ENCODE results near the gene GPR160. TPM values are rescaled to one million over a fixed set of nuclear protein-coding genes. Genes with fewer than 3 reads are reported as not detected.
A peak's percentile ranks its signal among the peaks of the same experiment; 100 is the strongest.

The GPR160 gene
- total and polyA plus RNA-seq, 2 of the 13 experiments (the other 11 are each of a cell fraction or from before 2014, with no cell fraction given) = 12.1 to 23.2 TPM

DNA sequence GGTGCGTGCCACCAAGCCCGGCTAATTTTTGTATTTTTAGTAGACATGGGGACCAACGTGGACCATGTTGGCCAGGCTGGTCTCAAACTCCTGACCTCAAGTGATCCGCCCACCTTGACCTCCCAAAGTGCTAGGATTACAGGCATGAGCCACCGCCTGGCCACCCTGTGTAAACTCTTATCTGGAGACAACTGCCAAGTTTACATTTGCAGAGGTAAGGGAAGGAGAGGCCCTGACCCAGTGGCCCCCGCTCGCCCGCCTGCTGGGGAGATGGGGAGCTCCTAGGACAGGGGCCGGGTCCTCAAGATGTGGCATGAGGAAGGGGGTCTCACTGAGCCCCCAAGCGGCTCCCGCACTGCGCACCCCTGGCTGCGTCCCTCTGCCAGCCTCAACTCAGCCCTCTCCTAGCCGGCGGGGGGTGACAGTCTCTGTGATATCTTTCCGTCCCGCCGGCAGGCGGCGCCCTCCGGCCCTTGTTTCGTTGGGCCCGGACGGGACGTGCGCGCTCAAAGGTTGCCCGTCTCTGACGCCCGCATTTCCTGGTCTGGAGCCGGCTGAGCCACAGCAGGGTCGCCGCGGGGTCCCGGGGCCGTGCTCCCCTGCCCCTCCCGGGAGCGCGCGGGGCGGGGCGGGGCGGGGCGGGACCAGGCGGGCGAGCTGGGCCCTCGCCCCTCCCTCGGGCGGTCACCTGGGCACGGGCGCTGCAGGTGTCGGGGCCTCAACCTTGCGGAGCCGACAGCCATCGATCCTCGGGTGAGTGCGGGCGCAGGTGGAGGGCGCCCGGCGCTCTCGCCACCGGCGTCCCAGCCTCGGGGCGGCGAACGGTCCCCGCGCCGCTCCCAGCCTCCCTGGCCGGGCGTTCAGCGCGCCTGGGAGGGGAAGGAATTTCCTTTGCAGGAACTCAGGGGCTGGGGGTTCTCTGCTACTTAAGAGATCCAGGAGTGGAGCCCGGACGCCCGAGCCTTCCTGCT is at the start of gene GPR160 (continued):
- TF ChIP-seq ZNF781 (CRISPR knock-in tag; IDR thresholded peaks at IDR 0.05; ENCODE audit: borderline replicate concordance, not compliant biosample characterization) = peak; percentile 25
- TF ChIP-seq REPIN1 (CRISPR knock-in tag; IDR thresholded peaks at IDR 0.05; ENCODE audit: borderline replicate concordance, low read depth) = peak; percentile 85
- TF ChIP-seq ZNF558 (CRISPR knock-in tag; IDR thresholded peaks at IDR 0.05; ENCODE audit: borderline replicate concordance) = peak; percentile 50; the same call in 1 of the 2 replicates
- no peak; the same call in 1 of the 2 replicates for TF ChIP-seq SALL2 (CRISPR knock-in tag; IDR thresholded peaks at IDR 0.05)
- TF ChIP-seq HOXA3 (CRISPR knock-in tag; IDR thresholded peaks at IDR 0.05) = peak; percentile 47; the same call in 1 of the 2 replicates
- TF ChIP-seq ZNF790 (CRISPR knock-in tag; IDR thresholded peaks at IDR 0.05; ENCODE audit: borderline replicate concordance) = peak; percentile 65; the same call in 1 of the 2 replicates
- peak; percentile 48; the same call in 1 of the 2 replicates for TF ChIP-seq ZNF556 (CRISPR knock-in tag; IDR thresholded peaks at IDR 0.05; ENCODE audit: borderline replicate concordance)
- TF ChIP-seq ELF1 (CRISPR knock-in tag; IDR thresholded peaks at IDR 0.05) = peak; percentile 83
- peak; percentile 30; the same call in 1 of the 2 replicates for TF ChIP-seq JUND (CRISPR knock-in tag; IDR thresholded peaks at IDR 0.05)
- TF ChIP-seq ZNF782 (CRISPR knock-in tag; IDR thresholded peaks at IDR 0.05; ENCODE audit: borderline replicate concordance) = peak; percentile 34; the same call in 1 of the 2 replicates
- no peak for TF ChIP-seq ZNF780A (CRISPR knock-in tag; IDR thresholded peaks at IDR 0.05)
- TF ChIP-seq RNF219 (CRISPR knock-in tag; IDR thresholded peaks at IDR 0.05) = 0 out of 2 replicates have a peak, but pooled peaks have one; percentile 38
- no peak for TF ChIP-seq SP1 (IDR thresholded peaks at IDR 0.05)
- 0 out of 2 replicates have a peak, but pooled peaks have one; percentile 29 for TF ChIP-seq SP1 (CRISPR knock-in tag; IDR thresholded peaks at IDR 0.05)
- TF ChIP-seq, protein P1, sequence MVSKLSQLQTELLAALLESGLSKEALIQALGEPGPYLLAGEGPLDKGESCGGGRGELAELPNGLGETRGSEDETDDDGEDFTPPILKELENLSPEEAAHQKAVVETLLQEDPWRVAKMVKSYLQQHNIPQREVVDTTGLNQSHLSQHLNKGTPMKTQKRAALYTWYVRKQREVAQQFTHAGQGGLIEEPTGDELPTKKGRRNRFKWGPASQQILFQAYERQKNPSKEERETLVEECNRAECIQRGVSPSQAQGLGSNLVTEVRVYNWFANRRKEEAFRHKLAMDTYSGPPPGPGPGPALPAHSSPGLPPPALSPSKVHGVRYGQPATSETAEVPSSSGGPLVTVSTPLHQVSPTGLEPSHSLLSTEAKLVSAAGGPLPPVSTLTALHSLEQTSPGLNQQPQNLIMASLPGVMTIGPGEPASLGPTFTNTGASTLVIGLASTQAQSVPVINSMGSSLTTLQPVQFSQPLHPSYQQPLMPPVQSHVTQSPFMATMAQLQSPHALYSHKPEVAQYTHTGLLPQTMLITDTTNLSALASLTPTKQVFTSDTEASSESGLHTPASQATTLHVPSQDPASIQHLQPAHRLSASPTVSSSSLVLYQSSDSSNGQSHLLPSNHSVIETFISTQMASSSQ (IDR thresholded peaks at IDR 0.05; ENCODE audit: low read depth) = no peak
- TF ChIP-seq, protein P1 (CRISPR knock-in tag; IDR thresholded peaks at IDR 0.05; ENCODE audit: borderline replicate concordance) = peak; percentile 35; the same call in 1 of the 2 replicates
- no peak for TF ChIP-seq ZNF34 (CRISPR knock-in tag; IDR thresholded peaks at IDR 0.05; ENCODE audit: borderline replicate concordance)
- TF ChIP-seq, protein P2, sequence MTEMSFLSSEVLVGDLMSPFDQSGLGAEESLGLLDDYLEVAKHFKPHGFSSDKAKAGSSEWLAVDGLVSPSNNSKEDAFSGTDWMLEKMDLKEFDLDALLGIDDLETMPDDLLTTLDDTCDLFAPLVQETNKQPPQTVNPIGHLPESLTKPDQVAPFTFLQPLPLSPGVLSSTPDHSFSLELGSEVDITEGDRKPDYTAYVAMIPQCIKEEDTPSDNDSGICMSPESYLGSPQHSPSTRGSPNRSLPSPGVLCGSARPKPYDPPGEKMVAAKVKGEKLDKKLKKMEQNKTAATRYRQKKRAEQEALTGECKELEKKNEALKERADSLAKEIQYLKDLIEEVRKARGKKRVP (CRISPR knock-in tag; IDR thresholded peaks at IDR 0.05) = peak in 1 of 2 experiments; percentile 18; a peak in 1 of 4 replicates
